ENCODE results near the gene KIF3B.
"Not testable (repeated sequence)": the region's sequence is repeated elsewhere in the genome, so short reads cannot be mapped to it uniquely, and the experiment has no call there.

KIF3B gene

DNA sequence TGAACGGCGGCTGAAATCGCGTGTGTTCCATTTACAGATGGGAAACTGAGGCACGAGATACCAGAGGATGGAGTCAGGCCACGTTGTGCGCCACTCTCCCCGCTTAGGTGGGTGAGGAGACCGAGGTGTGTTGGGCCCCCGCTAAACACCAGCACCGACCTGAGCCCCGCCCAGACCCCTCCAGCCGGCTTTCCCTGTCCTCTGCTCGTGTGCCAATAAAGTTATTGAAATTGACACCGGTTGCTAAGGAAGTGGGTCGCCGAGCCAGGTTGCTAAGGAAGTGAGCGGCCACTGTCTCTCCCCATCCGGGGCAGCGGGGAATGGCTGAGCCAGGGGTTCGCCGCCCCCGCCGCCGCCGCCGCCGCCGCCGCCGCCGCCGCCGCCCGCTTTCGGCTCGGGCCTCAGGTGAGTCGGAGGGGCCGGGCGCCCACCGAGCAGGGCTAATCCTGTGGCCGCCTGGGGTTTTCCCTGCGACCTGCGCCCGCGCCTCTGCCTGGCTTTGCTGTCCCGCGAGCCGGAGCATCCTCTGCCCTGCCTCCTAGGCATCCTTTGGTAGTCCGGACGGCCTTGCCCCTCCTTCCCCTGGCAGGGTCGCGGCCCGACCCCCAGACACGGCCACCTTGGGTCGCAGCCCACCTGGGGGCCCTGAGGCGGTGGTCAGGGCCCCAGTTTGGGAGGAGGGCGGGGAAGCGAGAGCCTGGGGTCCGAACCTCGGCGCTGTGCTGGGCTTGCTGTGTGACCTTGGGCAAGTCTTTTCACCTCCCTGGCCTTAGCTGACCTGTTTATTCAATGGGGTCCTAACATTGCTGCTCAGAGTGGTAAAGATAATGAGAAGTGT is at the start of gene KIF3B:
Gene KIF3B (plus strand): TSS at position 291 of the 838 bp plus-strand sequence. CDS start 32,127 bp downstream, outside the sequence.
- DNase-seq (ENCODE audit: low spot score): no peak

DNA sequence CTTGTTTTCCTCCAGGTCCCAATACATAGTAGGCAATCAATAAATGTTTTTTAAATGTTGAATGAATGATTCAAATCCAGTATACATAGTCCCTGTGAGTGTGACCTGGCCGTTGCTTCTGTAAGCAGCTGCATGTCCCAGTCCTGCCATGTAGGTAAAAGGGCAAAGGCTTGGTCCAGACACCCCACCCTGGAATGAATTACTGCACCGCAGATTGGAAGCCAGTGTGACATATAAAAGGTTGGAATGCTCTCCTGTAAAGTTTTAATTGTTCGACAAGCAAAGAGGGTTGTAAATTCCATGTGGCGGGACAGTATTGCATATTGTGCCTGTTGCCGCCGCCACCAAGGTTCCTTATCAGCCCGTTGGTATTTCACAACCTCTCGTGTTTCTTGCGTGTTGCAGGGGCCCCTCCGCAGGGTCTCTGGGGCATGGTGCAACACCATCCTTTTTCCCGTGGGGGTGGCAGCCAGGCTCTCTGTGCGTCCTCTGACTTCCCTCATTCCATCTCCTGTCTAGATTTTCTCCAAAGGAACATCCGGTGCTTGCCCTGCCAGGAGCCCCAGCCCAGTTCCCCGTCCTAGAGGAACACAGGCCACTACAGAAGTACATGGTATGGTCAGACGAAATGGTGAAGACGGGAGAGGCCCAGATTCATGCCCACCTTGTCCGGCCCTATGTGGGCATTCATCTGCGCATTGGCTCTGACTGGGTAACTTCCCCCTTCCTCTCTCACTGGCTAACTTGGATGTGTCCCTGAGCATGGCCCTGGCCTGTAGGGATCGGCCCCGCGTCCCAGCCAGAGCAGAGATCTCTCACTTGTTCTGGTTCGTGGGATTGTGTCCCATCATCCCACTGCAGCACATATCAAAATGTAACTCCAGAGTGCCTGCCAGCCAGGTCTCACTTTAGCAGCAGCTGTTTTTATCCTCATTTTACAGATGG is 49.4 kb upstream of the KIF3B start:
- DNase-seq (ENCODE audit: low spot score): no peak

DNA sequence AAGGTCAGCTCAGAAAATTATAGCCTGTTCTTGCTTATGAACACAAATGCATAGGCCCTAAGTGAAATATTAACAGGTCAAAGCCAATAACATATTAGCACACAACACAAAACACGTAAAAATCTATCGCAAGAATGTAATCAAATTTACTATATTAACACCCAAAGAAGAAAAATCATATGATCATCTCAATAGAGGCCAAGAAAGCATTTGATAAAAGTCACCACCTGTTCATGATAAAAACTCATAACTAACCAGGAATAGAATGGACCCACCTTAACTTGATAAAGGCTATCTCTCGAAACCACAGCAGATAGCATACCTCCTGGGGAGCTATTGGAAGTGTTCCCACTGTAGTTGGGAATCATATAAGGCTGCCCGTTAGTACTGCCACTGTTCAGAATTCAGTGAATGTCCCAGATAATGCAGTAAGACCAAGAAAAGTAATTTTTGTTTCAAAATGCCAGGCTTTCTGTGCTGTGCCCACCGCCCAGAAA is 48.2 kb upstream of the KIF3B start:
- DNase-seq (ENCODE audit: low spot score): no peak

DNA sequence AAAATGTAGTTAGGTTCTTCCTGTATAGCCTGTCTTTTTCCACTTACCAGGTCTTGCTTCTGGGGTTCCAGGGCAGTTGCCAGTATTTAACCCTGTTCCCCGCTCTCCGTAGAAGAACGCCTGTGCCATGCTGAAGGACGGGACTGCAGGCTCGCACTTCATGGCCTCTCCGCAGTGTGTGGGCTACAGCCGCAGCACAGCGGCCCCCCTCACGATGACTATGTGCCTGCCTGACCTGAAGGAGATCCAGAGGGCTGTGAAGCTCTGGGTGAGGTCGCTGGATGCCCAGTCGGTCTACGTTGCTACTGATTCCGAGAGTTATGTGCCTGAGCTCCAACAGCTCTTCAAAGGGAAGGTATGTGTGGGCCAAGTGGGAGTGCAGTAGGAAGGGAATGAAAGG is 46.7 kb upstream of the KIF3B start:
- DNase-seq (ENCODE audit: low spot score): no peak

DNA sequence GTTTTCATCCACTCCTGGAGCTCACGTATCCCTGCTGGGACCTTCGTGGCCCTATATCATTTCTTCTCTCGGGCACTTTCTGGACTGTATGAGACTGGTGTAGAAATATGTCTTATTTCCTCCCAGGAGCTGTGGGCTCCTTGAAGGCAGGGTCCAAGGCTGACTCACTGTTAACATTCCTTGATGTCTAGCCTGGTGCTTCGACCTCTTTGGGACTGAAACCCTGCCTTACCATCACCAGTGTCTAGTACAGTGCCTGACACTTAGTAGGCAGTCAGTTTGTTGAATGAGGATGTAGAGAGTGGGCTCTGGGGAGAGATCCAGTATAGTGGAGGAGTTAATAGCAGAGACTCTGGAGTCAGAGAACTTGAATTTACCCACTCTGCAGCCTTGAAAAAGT is 46.2 kb upstream of the KIF3B start:
- no peak for DNase-seq (ENCODE audit: low spot score)

DNA sequence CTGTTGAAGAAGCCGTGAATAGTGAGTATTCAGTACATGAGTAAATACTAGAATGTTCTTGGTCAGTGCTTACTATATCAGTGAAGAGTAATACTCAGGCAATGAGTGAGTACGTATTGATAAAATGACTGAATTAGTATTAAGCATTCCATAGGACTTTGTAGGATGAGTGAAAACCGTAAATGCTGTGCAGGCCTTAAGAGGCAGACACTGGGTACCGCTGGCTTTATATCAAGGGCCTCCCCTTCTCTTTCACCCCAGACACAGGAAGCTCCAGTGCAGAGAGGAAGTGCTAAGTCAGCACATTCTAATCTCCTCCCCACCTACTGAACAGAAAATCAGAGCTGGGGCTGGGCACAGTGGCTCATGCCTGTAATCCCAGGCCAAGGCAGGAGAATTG is 45.6 kb upstream of the KIF3B start:
- DNase-seq (ENCODE audit: low spot score): no peak

DNA sequence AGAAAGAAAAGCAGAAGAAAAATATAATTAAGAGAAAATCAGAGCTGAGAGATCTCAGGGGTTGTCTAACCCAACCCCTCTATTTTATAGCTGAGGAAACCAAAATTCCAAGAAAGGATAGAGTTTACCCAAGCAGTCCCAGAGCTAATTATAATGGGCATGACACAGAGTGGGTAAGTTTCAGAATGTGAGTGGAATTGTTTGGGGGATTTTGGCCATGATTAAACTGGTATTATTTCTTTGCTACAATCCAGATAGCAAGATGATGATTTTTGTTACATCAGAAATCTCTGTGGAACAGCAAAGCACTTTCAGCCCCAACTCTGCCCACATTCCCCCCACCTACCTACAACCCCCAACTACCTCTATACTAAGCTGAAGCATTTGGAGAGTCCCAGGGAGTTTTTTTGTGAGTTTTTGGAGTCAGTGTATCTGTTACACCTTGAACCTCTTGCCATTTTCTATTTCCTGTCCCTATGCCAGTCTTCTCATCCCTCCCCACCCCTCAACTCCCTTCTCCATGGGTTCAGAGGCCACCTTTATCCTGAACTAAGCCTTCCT is 45.0 kb upstream of the KIF3B start:
- DNase-seq (ENCODE audit: low spot score): no peak

DNA sequence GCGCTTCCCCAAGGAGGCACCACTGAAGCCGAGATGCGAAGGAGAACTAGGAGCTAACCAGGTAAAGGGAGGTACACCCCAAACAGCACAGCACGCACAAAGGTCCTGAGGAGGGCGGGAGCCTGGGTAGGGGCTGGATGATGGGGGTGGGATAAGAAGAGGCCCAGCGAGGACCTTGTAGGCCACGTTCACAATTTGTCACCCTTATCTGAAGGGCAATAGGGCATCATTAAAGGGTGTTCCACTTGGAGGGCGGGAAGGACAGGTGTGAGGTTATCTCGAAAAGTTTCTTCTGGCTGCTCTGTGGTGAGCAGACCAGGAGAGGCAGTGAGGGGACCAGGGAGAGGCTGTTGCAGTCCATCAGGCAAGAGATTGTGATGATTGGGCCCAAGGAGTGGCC is 44.2 kb upstream of the KIF3B start:
- DNase-seq (ENCODE audit: low spot score): no peak

DNA sequence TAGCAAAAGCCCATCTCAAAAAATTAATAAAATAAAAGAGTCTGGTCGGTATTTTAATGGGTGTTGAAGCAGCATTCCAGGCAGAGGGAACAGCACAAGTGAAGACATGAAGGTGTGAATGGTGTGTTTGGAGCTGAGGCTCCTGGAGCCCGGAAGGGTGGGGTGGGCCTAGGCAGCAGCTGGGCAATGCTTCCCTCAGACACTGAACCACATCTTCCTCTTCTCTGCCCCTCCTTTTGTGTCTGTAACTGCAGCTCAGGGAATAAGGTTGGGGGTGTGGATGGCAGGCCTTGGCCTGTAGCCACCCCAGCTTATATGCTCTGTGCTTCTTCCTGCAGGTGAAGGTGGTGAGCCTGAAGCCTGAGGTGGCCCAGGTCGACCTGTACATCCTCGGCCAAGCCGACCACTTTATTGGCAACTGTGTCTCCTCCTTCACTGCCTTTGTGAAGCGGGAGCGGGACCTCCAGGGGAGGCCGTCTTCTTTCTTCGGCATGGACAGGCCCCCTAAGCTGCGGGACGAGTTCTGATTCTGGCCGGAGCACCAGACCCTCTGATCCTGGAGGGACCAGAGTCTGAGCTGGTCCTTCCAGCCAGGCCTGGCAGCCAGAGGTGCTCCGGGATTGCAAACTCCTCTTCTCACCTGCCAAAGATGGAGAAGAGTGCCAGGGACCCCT is 43.2 kb upstream of the KIF3B start:
- no peak for DNase-seq (ENCODE audit: low spot score)

DNA sequence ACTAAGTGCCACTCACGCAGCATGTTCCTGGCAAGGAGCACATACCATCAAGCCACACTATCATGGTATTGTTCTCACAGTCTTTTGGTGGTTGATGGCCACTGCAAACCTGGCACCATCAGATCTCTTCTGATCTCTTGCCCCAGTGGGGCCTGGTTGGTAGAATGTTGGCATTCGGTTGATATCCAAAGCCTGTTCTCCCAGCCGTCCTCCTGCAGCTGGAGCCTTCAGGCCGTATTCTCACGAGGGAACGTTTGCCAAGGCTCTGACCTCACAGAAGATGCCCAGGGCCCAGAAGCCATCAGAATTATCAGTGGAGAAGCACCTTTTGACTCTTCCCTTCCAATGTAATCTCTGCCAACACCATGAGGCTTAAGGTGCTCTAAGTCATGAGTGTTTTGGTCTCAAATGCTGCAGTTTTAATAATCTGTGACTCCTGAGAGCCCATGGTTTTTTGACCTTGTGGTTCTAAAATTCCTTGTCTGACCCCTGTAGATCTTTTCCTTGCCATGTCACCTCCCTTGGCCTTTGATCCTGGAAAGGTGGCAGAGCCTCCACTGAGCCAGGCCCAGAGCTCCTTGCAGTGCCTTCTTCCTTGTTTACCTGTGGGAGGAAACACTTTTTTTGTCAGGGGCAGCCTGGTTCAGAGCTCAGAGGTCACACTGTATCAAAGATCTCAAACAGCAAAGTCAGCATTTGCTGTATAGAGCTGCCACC is 42.0 kb upstream of the KIF3B start:
- no peak for DNase-seq (ENCODE audit: low spot score)

DNA sequence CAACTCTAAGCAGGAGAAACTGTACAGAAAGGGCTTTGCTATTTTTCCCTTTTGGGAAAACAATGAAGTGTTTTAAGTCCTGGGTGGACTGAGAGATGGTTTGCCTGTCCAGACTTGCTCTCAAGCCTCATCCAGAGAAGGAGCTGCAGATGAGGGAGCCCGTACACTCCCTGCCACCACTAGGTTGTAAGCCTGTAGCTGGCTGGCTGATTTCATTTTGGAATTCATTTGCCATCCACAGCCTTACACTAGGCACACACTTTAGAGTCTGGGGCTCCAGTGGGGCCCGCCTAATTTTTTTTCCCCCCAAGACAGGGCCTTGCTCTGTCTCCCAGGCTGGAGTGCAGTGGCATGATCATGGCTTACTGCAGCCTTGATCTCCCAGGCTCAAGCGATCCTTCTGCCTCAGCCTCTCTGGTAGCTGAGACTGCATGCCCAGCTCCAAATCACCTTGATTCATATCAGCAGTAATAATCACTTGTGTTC is 41.4 kb upstream of the KIF3B start:
- no peak for DNase-seq (ENCODE audit: low spot score)

DNA sequence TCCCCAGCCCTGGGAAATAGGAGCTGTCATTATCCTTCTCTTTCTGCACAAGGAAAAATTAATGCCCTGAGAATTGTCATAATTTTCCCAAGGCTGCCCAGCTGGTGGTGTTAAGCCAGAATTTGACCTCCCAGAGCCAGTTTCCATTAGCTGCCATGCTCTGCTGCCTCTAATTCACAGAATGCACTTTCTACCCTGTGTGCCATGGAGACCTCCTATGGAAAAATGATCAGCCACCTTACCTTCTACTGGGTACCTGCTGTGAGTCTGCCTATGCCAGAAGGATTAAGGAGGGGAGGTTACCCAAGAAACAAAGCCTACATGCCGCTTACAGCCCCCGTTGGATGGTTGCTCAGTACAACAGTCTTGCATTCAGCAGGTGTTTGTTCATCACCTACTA is 40.6 kb upstream of the KIF3B start:
- DNase-seq (ENCODE audit: low spot score): no peak

DNA sequence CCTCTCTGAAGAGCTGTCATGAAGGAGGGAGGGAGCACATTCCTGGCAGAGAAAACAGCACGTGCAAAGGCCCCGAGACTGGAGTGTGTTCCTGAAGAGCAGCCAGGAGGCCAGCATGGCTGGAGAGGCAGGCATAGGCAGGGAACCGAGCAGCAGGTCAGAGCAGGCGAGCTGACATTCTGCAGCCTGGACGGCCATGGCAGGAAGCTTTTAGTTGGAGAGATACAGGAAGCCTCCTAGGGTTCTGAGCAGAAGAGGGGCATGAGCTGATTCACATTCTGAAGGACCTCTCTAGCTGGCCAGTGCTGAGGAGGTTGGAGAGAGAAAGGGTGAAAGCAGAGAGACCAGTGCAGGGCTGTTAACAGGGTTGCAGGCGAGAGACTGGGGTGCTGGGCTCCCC is 40.0 kb upstream of the KIF3B start:
- no peak for DNase-seq (ENCODE audit: low spot score)

DNA sequence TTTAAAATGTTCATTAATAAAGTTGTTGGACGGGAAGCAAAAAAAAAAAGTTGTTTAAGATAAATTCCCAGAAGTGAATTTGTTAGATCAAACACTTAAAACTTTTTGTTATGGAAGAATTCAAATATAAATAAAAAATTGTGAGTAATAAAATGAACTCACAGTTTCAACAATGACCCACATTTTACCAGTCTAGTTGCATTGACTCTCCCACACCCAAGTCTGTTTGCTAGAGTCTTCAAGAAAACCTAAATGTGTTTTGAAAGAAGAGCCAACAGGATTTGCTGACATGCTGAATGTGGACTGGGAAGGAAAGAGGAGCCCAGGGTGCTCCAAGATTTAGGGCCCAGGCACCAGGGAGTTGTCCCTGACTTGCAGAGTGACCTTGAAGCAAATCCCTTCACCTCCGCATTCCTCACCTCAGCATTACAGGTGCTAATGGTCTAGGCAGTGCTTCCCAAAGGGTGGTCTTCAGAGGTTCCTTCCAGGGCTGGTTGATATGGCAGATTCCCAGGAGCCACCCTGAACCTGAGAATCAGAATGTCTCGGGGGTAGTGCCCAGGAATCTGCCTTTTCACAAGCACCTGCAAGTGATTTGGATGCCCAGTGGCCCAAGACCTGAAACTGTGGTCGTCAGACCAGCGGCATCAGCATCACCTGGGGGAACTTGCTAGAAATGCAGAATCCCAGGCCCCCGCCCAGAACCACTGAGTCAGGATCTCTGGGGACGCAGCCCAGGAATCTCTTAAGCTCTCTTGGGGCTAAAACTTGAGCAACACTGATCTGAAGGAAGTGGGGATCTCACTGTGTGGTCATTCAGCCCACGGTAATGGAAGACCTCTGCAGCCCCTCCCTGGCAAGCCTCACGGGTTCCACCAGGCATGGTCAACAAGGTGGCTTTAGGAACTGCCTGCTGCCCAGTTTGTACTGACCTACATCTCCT is 38.7 kb upstream of the KIF3B start:
- DNase-seq (ENCODE audit: low spot score): no peak

DNA sequence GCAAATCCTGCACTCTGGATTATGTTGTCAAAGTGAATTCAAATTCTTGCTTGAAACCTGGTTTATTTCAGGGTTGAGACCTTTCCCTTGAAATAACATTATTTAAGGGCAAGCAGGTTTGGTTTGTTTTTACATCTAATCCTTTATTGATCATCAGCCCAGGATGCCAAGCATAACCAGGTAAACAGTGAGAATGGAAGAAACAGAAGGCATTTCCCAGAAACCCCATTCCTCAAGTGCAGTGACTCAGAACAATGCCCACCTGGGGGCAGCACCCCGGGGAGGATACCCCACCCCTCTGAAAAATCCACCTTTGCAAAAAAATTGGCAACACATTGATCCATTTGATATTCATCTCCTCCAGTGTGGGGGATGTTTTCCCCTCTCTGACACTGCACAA is 37.2 kb upstream of the KIF3B start:
- no peak for DNase-seq (ENCODE audit: low spot score)

DNA sequence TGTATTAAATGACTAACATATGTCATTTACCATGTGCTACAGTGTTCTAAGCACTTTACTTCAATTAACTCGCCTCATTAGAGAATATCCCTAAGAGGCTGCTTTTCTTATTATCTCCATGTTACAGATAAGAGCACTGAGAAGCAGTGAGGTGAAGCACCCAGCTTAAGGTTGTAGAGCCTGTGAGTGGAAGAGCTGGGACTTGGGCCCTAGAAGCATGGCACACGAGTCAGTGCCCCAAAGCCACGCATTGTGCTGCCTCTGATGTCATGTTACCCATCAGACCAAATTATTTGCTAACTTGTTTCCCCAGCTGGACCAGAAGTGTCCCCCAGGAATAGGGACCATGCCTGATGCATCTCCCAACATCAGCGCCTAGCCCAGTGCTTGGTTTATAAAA is 35.6 kb upstream of the KIF3B start:
- DNase-seq (ENCODE audit: low spot score): no peak

DNA sequence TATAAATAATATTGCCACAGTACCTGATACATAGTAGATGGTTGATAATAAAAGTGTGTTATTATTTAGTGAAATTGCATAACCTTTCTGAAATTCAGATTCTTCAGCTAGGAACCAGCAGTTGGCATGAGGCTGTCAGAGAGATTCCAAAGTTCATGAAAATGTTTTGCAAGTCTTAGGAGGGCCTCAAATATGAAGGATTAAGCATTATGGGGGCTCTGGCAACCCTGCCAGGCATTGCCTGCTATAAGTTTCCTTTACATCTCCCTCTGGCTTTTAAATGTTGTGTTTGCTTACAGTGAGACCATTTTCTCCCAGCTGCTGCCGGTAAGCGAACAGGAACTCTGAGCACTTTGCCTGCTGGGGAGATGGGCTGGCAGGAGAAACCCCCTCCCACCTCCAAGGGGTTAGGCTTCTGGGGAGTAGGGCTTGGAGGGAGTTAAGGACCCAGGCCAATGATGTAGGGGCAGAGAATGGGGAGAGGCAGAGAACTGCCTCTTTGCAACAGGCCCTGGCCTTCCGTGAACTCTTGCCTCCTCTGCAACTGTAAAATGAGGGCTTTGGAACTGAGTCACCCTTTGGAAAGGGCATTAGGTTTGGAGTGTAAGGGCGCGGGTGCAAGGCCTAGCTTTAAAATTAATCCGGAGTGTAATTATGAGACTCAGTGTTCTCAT is 33.2 kb upstream of the KIF3B start:
- DNase-seq (ENCODE audit: low spot score): no peak

DNA sequence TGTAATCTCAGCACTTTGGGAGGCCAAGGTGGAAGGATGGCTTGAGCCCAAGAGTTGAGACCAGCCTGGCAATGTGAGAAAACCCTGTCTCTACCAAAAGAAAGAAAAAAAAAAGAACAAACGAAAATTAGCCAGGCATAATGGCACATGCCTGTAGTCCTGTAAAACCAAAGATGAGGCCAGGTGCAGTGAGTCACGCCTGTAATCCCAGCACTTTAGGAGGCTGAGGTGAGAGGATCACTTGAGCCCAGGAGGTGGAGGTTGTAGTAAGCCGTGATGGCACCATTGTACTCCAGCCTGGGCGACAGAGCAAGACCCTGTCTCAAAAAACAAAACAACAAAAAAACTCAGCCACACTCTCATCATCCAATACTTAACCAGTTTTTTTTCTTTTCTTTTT is 32.5 kb upstream of the KIF3B start:
- DNase-seq (ENCODE audit: low spot score): no peak

DNA sequence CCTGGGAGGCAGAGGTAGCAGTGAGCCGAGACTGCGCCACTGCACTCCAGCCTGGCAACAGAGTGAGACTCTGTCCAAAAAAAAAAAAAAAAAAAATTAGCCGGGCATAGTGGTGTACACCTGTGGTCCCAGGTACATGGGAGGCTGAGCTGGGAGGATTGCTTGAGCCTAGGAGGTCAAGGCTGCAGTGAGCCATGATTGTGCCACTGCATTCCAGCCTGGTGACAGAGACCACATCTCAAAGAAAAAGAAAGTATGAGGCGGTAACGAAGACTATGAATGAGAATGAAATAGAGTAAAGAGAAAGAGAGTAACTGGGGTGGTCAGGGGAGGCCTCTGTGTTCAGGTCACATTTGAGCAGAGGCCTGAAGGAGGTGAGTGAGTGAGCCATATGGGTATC is 31.2 kb upstream of the KIF3B start:
- DNase-seq (ENCODE audit: low spot score): not testable (repeated sequence)

Measured in hematopoietic multipotent progenitor cell treated with erythropoietin and hydrocortisone succinate and interleukin-3 and kit ligand, for 17 days (in vitro differentiated cells).